HG03575 (cell line): ENCODE results near the gene MGAT4C.

ENCODE experiments used
- ATAC-seq: cut with Tn5 transposase; IDR thresholded peaks from one replicate; pipeline ENCODE4 v1.9.1; 2021; ENCODE audit not compliant: unreplicated experiment, insufficient number of reproducible peaks, low FRiP score; ENCODE audit errors: extremely low read depth

MGAT4C gene

GRCh38 chr12:86233126-86233525 is 23.1 kb downstream of the MGAT4C start:
- no peak for ATAC-seq

DNA sequence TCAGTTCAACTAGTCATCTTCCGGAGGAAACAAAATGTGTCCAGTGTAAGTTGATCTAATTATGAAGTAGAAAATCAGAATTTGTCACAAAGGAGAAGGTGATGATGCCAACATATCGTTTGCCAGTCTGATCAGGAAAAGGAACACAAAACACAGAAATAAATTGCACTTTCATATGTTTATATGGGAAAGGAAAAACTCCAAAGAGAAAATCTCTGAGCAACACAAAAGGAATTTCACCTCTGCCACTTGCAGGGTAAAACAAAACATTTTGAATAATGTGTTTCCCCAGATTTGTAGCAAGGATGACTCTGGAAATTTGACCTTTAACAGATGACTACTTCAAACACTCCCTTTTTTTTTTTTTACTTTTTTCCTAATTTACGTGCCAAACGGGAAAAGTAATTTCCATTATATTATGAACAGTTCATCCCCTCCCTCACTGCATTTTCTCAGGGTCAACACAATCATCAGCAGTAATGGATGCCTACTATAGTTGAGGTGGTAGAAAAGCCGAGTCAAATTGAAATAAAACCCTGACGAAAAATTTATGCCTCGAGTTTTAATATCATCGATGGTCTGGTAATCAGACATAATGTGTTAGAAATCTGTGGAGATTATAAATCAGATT is 25.6 kb downstream of the MGAT4C start:
- no peak for ATAC-seq

DNA sequence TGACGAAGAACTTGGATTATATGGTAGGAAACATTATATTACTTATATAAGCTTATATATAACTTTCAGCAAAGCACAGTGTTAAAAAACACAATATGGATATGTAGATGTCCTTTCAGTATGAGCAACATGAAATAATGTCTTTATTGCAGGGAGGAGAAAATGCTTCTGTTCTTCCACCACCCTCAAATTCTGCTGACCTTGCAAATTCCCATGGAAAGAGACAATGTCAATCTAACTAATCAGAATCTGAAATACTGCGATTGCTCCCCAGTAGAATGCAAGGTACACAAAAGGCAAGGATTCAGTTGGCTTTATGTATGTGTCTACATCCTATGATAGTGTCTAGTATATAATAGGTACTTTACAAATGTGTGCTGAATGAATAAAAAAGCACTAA is 26.4 kb downstream of the MGAT4C start:
- ATAC-seq = no peak

GRCh38 chr12:86228656-86229055 is 27.5 kb downstream of the MGAT4C start:
- ATAC-seq = no peak

- ATAC-seq = no peak
Measured at GRCh38 chr12:86226481-86226880, 29.7 kb downstream of the MGAT4C start.

GRCh38 chr12:86216591-86216990 is 39.6 kb downstream of the MGAT4C start:
- ATAC-seq = no peak

DNA sequence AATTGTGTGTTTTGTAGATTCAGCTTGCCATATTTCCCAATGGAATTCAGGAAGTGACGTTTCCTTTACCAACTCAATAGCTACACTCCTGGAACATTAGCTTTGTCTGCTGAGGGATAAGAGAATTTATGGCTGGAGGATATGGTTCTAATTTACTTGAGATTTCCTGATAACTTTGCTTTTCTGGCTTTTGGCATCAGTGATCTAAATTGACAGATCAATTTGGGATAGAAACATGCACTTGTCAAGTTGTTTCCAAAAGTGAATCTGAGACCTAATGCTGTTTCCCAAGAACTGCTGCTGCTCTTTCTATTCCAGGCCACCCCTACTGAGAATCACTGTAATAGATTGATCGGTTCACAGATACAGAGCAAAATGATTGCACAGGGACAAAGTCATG is 43.2 kb downstream of the MGAT4C start:
- no peak for ATAC-seq

GRCh38 chr12:86198696-86199444 is 57.3 kb downstream of the MGAT4C start:
- no peak for ATAC-seq

DNA sequence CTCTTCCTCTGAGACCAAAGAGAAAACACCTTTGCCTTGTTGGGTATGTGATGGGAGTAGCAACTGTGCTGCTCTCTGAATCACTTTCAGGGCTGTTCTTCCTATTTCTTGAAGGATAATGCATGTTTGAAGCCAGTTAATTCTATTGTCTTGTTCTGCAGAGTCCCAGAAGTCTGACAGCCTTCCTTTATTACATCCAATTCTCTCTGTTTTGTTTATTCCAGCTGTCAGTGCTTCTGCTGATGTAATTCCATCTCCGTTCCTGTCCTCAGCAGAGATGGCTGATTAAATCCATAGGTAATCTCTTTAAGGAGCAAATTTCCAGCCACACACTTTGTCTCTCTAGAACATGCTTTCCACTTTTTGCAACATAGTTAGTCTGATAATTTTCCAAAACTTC is 59.7 kb downstream of the MGAT4C start:
- no peak for ATAC-seq

GRCh38 chr12:86194721-86195120 is 61.5 kb downstream of the MGAT4C start:
- no peak for ATAC-seq

- no peak for ATAC-seq
Measured at GRCh38 chr12:86193931-86194330, 62.3 kb downstream of the MGAT4C start.

GRCh38 chr12:86188226-86188625 is 68.0 kb downstream of the MGAT4C start:
- ATAC-seq = no peak

GRCh38 chr12:86186449-86186848 is 69.7 kb downstream of the MGAT4C start:
- no peak for ATAC-seq

GRCh38 chr12:86179855-86180254 is 76.3 kb downstream of the MGAT4C start:
- no peak for ATAC-seq

DNA sequence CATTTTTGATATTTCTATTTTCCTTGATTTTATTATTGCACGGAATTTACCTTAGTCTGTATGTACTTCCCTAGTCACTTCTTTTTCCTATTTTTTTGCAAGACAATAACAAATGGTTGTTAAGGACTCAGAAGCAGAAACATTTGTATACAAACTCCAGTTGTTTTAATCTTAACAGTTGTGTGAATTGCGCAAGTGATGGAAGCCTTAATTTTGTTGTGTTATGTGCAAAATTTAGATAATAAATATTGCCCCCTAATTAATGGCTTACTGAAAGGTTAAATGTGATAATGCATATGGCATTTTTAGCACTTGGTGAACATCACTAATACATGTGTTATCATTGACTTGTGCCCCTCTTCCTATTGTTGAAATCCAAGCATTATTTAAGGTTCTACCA is 82.0 kb downstream of the MGAT4C start:
- ATAC-seq = no peak

GRCh38 chr12:86172913-86173443 is 83.2 kb downstream of the MGAT4C start:
- no peak for ATAC-seq

- no peak for ATAC-seq
Measured at GRCh38 chr12:86170051-86170450, 86.1 kb downstream of the MGAT4C start.

DNA sequence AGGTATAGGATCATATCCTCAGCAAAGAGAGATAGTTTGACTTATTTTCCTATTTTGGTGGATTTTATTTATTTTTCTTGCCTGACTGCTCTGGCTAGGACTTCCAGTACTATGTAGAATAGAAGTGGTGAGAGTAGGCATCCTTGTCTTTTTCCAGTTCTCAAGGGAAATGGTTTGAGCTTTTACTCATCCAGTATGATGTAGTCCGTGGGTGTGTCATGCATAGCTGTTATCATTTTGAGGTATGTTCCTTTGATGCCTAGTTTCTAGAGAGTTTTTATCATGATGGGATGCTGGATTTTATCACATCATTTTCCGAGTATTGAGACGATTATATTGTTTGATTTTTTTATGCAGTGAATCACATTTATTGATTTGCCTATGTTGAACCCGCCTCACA is 97.2 kb downstream of the MGAT4C start:
- no peak for ATAC-seq

DNA sequence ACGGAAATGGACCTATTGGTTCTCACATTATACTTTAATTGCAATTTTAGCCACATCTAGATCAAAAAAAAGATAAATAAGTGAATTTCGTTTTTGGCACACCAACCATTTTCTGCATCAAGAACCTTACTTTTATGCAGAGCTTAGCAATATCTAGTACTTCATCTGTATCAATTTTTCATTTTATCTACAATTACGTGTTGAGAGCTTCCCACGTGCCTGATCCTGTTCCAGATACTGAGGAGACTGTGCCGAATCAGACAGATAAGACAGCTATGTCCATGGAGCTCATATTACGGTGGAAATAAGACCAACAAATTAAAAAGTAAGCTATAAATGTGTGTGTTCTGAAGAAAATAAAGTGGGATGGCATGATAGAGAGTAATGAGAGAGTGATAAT is 101.6 kb downstream of the MGAT4C start:
- no peak for ATAC-seq

DNA sequence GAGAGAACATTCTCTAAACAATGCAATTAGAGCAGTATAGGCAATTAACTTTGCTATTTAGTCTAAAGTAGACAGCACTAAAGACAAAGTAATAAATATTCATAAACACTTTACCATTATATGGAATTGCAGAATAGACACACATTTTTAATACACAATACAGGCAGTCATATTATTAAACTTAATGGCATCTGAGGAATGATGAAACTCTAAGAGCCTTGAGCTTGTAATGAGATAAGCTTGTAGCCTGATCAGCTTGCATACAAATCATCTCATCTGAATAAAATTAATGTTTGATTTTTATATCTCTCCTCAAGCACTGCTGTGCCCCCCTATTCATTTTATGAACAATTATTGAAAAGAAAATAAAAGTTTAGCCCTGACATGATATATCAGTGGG is 107.6 kb downstream of the MGAT4C start:
- ATAC-seq = no peak

DNA sequence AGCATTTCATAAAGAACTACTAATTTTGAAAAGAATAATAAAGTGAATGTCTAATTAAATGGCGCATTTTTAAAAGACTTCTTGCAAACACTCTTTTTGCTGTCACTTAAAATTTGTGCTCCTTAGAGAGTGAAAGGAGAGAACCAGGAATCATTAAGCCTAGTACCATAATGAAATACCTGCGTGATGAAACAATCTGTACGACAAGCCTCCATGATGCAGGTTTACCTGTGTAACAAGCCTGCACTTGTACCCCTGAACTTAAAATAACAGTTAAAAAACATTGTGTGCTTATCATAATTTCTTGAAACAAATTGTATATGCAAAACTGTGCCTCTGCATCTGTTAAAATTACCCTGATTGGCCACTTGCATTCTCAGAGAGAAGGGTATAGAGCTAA is 108.1 kb downstream of the MGAT4C start:
- no peak for ATAC-seq
